IMR-90 (cell line): ENCODE results near the gene CGRRF1. TPM values are rescaled to one million over a fixed set of nuclear protein-coding genes. Genes with fewer than 3 reads are reported as not detected.
A peak's percentile ranks its signal among the peaks of the same experiment; 100 is the strongest.

Experiments used
- ATAC-seq: fragments of 200-7000 bp; cut with Tn5 transposase; 2 replicates; pipeline ENCODE4 v1.9.1; 2020; ENCODE audit warnings: low read depth, mild to moderate bottlenecking, moderate library complexity
- BruUV-seq: library from RNA; stranded (reverse); fragments of 400-500 nt; replicated peaks from 2 replicates; lab custom pipeline; 2021; lab: Mats Ljungman, UMichigan
- CTCF ChIA-PET: fragments of 300-600 bp; formaldehyde crosslinking; extraction: SDS; loops from one replicate; lab custom pipeline; 2021; ENCODE audit warnings: antibody characterized with exemption; lab: Yijun Ruan, JAX
- POLR2A ChIA-PET: fragments of 300-600 bp; sonication (Branson Sonifier 250); formaldehyde crosslinking; loops from one replicate; lab custom pipeline; 2022; ENCODE audit warnings: antibody characterized with exemption; ENCODE audit not compliant: unreplicated experiment; lab: Charles Lee
- DNase-seq: peaks from one replicate; pipeline ENCODE4 v3.0.0; 2013
- H2AFZ ChIP-seq: replicated peaks from 2 replicates; pipeline ENCODE3; 2013; ENCODE audit warnings: low read length, mild to moderate bottlenecking; ENCODE audit not compliant: poor library complexity
- H2AK5ac ChIP-seq: 2 replicates; pipeline ENCODE4 v1.6.1; 2013; ENCODE audit warnings: low read depth, low read length, inconsistent platforms
- H2AK9ac ChIP-seq: replicated peaks from 2 replicates; pipeline ENCODE3; 2013; ENCODE audit warnings: mild to moderate bottlenecking, low read depth, low read length, moderate library complexity; ENCODE audit not compliant: poor library complexity
- H2BK120ac ChIP-seq: 2 replicates; pipeline ENCODE4 v1.6.1; 2013; ENCODE audit warnings: low read depth, low read length, inconsistent platforms
- H2BK15ac ChIP-seq: 3 replicates; pipeline ENCODE4 v1.6.1; 2013; ENCODE audit warnings: low read depth, low read length, inconsistent platforms
- H2BK20ac ChIP-seq: 2 replicates; pipeline ENCODE4 v1.6.1; 2013; ENCODE audit warnings: low read depth, mild to moderate bottlenecking, inconsistent platforms, low read length, moderate library complexity
- H2BK5ac ChIP-seq: 2 replicates; pipeline ENCODE4 v1.6.1; 2013; ENCODE audit warnings: mild to moderate bottlenecking, low read depth, low read length, inconsistent platforms; ENCODE audit not compliant: poor library complexity, severe bottlenecking
- H3K14ac ChIP-seq: replicated peaks from 2 replicates; pipeline ENCODE4 v1.6.1; 2013; ENCODE audit warnings: low read depth, low read length, inconsistent platforms
- H3K18ac ChIP-seq: 2 replicates; pipeline ENCODE4 v1.6.1; 2013; ENCODE audit warnings: low read depth, low read length, control low read depth
- H3K23ac ChIP-seq: 2 replicates; pipeline ENCODE4 v1.6.1; 2013; ENCODE audit warnings: low read depth, low read length, inconsistent platforms
- H3K27ac ChIP-seq: 2 replicates; pipeline ENCODE4 v1.5.1; 2013; ENCODE audit warnings: mild to moderate bottlenecking, control low read depth, low read length; ENCODE audit not compliant: insufficient read depth
- H3K27me3 ChIP-seq: 2 replicates; pipeline ENCODE4 v1.6.1; 2013; ENCODE audit warnings: low read length; ENCODE audit not compliant: control insufficient read depth, insufficient read depth
- H3K36me3 ChIP-seq: 2 replicates; pipeline ENCODE4 v1.6.1; 2013; ENCODE audit warnings: low read length, mixed read lengths; ENCODE audit not compliant: control insufficient read depth, insufficient read depth
- H3K4ac ChIP-seq: 2 replicates; pipeline ENCODE4 v1.6.1; 2013; ENCODE audit warnings: low read depth, low read length, inconsistent platforms
- H3K4me1 ChIP-seq: 2 replicates; pipeline ENCODE4 v1.6.1; 2013; ENCODE audit warnings: low read length, mixed read lengths; ENCODE audit not compliant: control insufficient read depth, insufficient read depth
- H3K4me2 ChIP-seq: 2 replicates; pipeline ENCODE4 v1.6.1; 2013; ENCODE audit warnings: low read depth, mild to moderate bottlenecking, control low read depth, low read length, moderate library complexity
- H3K4me3 ChIP-seq: 2 replicates; pipeline ENCODE4 v1.5.1; 2013; ENCODE audit warnings: low read depth, mild to moderate bottlenecking, control low read depth, low read length, moderate library complexity; ENCODE audit not compliant: insufficient read depth
- H3K56ac ChIP-seq: 2 replicates; pipeline ENCODE4 v1.6.1; 2013; ENCODE audit warnings: low read length, inconsistent platforms; ENCODE audit not compliant: insufficient read depth; ENCODE audit errors: extremely low read depth
- H3K79me1 ChIP-seq, 2 experiments: 2 replicates each; pipeline ENCODE4 v1.6.1; 2013; ENCODE audit warnings: low read length in 2 of 2, inconsistent platforms in 1 of 2, low read depth in 1 of 2
- H3K9ac ChIP-seq: 2 replicates; pipeline ENCODE4 v1.6.1; 2013; ENCODE audit warnings: low read depth, low read length, control low read depth
- H3K9me1 ChIP-seq: 2 replicates; pipeline ENCODE4 v1.6.1; 2013; ENCODE audit warnings: low read length, inconsistent platforms; ENCODE audit not compliant: insufficient read depth
- H3K9me3 ChIP-seq: 2 replicates; pipeline ENCODE4 v1.6.1; 2013; ENCODE audit warnings: low read length; ENCODE audit not compliant: control insufficient read depth, insufficient read depth
- H4K20me1 ChIP-seq: 2 replicates; pipeline ENCODE4 v1.6.1; 2013; ENCODE audit warnings: low read length, inconsistent platforms; ENCODE audit not compliant: insufficient read depth
- H4K5ac ChIP-seq: 2 replicates; pipeline ENCODE4 v1.6.1; 2013; ENCODE audit warnings: mild to moderate bottlenecking, low read depth, low read length, control low read depth
- H4K8ac ChIP-seq, 2 experiments: 2 replicates each; pipeline ENCODE4 v1.6.1; 2013; ENCODE audit warnings: low read depth in 2 of 2, low read length in 2 of 2, control low read depth in 1 of 2, inconsistent platforms in 1 of 2
- H4K91ac ChIP-seq: 2 replicates; pipeline ENCODE4 v1.6.1; 2013; ENCODE audit warnings: low read depth, low read length, inconsistent platforms; ENCODE audit not compliant: insufficient read depth
- RCOR1 ChIP-seq: IDR thresholded peaks from 2 replicates; pipeline ENCODE4 v1.6.1; 2012; ENCODE audit warnings: mild to moderate bottlenecking, low read length, improper control_type of control experiment; ENCODE audit not compliant: insufficient replicate concordance
- RFX5 ChIP-seq: IDR thresholded peaks from 2 replicates; pipeline ENCODE4 v1.8.0; 2012; ENCODE audit warnings: low read depth, mild to moderate bottlenecking, low read length, moderate library complexity
- whole genome bisulfite sequencing, 2 experiments: methylation state at CpG; one replicate each; pipeline versions ENCODE4 v1.1.5 to v1.1.7; 2013; ENCODE audit warnings: missing lambda C conversion rate in 2 of 2; ENCODE audit not compliant: insufficient read length in 1 of 2; ENCODE audit errors: extremely low coverage in 2 of 2; 5-methylcytosine and 5-hydroxymethylcytosine counted together
- dilution Hi-C: fragments of 300-500 bp; cut with HindIII; formaldehyde crosslinking; loops from one replicate; pipeline ENCODE4 v1.14.3; 2018; ENCODE audit warnings: low sequenced_read_pairs; ENCODE audit not compliant: unreplicated experiment
- in situ Hi-C: fragments of 300-500 bp; cut with MboI; formaldehyde crosslinking; loops from 3 replicates; pipeline ENCODE4 v1.14.3; 2019; ENCODE audit warnings: low sequenced_read_pairs, inconsistent platforms, mixed read lengths
- intact Hi-C: fragments of 100-400 bp; cut with micrococcal nuclease; formaldehyde crosslinking; loops from 2 replicates; pipeline ENCODE4 v1.10.0; 2022
- polyA plus RNA-seq, 3 experiments: library from polyadenylated mRNA; depleted of rRNA; stranded (reverse); fragments of >200 nt; gene quantifications; 2 replicates each; pipeline ENCODE4 v1.2.3, GENCODE V29; 2012; ENCODE audit warnings: low replicate concordance in 1 of 3
- total RNA-seq: library from RNA; depleted of rRNA; stranded (reverse); fragments of >200 nt; gene quantifications from 2 replicates; pipeline ENCODE4 v1.2.3, GENCODE V29; 2012

CGRRF1 gene
- total and polyA plus RNA-seq, 2 of the 4 experiments (the other 2 are of a cell fraction): 6.0 to 13.8 TPM

- Histone ChIP-seq H4K5ac (no peak overlapping the region), H3K36me3 (no peaks in the 10 kb centered on the region), H2BK15ac (no peak overlapping the region; the same call in 2 of the 3 replicates), H3K56ac (no peak overlapping the region), H3K9ac (no peak overlapping the region), H2AK9ac (no peak overlapping the region), H3K79me1 (no peaks in the 10 kb centered on the region; a peak in 1 of 4 replicates), H4K91ac (0 out of 2 replicates have a peak overlapping the region, but pooled peaks have one; percentile 23), H3K4me2 (peak overlapping the region; percentile 52; the same call in 1 of the 2 replicates), H3K27ac (peak overlapping the region; percentile 63; the same call in 1 of the 2 replicates), H3K14ac (no peak overlapping the region; the same call in 1 of the 2 replicates), H3K23ac (no peak overlapping the region), H2BK5ac (no peak overlapping the region), H2AK5ac (no peak overlapping the region), H3K27me3 (no peaks in the 10 kb centered on the region), H3K9me3 (no peaks in the 10 kb centered on the region), H3K18ac (peak overlapping the region; percentile 13; the same call in 1 of the 2 replicates), H3K4me1 (peaks cover 9% of the 10 kb centered on the region), H2BK20ac (no peak overlapping the region), H3K9me1 (peaks cover 11% of the 10 kb centered on the region), H4K20me1 (peaks cover 8% of the 10 kb centered on the region; the same call in 1 of the 2 replicates), H2AFZ (peak overlapping the region; percentile 15), H3K4me3 (no peak overlapping the region), H4K8ac (no peak overlapping the region), H3K4ac (peak overlapping the region; percentile 17; the same call in 1 of the 2 replicates), H2BK120ac (no peak overlapping the region)
- CTCF ChIA-PET: interaction anchor here (0.7 kb wide), 1 partner anchor 15 kb away, joined by 3 read pairs; no protein-coding TSS in a partner anchor
- in situ Hi-C loops (loop anchor here (10.0 kb wide), 1 partner anchor 255 kb away; no protein-coding TSS in a partner anchor), intact Hi-C loops (no loop called here), dilution Hi-C loops (no loop called here)
- ATAC-seq (peak; percentile 61), DNase-seq (peak; percentile 47)
- BruUV-seq: no TSS peak
- WGBS, 2 experiments: 100% methylated on average over 1 of the region's 3 CpGs; no CpG with 5 or more reads in 1 of the 2 experiments
- POLR2A ChIA-PET: no interaction called here
- peak; percentile 25 for TF ChIP-seq RCOR1
- no peak for TF ChIP-seq RFX5
Observed at GRCh38 chr14:54549862-54550261, 40.2 kb downstream of the CGRRF1 start.
